ENCODE measurements around the gene UBA3.

The UBA3 gene

GRCh38 chr3:69072928-69073327 is 7.2 kb downstream of the UBA3 start:
- DNase-seq, result no peak

DNA sequence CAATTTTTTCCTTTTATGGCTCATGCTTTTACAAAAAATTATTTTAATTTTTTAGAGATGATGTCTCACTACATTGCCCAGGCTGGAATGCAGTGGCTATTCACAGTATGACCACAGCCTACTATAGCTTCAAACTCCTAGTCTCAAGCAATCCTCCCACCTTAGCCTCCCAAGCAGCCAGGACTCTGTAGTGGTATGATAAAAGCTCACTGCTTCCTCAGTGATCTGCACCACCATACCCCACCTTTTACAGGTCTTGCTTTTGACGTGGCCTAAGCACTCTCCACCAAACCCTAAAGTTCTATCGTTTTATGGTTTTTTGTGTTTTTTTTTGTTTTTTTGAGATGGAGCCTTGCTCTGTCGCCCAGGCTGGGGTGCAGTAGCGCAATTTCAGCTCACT is 14.0 kb downstream of the UBA3 start:
- DNase-seq, result no peak

- DNase-seq, result no peak
Observed at GRCh38 chr3:69065318-69065964, 14.7 kb downstream of the UBA3 start.

GRCh38 chr3:69063636-69064035 is 16.5 kb downstream of the UBA3 start:
- no peak for DNase-seq

DNA sequence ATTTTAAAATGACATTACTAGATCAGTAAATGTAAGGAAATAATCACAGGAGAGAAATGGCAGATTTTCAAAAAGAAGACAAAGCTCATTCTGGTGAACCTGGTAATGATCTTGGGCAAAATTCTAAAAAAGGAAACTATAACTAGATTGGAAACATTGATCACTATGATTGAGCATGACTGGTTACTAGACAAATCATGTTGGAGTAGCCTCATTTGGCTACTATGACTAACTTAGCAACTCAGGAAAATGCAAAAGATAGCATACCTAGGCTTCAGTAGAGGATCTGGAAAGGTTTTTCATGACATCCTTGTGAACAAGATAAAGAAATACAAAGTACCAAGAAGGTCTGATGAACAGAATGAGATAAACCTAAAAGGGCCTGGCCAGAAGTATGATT is 20.5 kb downstream of the UBA3 start:
- no peak for DNase-seq

DNA sequence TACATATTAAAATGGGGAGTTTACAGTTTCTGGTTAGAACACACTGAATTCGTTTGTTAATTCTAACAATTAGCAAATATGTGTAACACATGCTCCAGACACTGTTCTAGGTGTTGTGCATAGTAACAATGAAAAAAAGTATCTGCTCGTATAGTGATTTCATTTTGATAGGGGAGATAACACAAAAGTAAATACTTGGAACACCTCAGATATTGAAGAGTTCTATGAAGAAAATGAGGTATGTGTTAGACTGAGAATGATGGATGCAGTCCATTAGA is 21.3 kb downstream of the UBA3 start:
- no peak for DNase-seq

DNA sequence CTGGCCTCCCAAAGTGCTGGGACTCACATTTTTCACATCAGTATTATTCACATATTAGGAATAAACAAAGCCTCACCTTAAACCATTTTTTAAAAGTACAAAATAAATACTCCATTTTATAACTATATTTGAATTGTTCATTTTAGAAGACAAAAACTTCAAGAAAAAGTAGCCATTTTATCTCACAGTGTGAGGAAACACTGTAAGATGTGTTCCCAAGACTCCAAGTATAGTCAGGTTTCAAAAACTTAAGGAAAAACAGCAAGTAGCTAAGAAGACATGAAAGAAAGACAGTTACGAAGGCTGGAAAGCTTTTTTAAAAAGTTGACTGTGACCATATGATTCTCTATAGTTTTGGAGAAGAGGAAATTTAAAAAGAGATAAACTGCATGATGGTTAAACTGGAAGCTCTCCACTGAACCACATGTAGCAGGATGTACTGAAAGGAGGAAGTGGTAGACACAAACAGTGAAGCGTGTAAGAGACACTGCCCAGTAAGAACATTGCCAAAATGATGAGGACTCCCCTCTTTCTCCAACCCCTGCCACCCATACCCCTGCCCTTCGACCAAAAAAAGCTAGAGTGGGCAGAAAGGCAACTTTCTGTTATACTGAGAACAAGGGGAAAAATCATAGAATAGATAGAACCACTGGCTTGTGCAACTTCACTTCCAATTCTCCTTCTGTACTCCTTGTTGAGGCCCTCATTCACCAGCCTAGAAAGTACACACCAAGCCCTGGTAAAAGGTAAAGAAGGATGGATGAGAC is 21.8 kb downstream of the UBA3 start:
- no peak for DNase-seq

DNA sequence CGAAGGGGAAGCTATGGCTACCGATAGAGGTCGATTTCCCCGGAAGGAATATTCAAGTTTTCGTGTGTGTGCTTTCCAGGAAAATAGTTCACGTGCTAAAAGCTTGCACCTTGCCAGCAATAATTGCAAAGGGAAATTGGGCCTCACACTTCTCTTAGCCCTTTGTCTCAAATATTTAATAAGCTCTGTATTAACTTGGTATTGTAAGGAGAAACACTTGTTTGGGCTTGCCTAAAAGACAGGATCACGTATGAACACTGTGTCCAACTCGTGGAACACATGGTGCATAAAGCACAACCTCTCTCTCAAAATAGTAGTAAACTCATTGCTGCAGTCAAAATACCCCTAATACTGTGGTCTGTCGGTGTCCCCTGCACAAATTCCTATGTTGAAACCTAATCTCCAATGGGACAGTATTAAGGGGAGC is 27.7 kb downstream of the UBA3 start:
- no peak for DNase-seq

DNA sequence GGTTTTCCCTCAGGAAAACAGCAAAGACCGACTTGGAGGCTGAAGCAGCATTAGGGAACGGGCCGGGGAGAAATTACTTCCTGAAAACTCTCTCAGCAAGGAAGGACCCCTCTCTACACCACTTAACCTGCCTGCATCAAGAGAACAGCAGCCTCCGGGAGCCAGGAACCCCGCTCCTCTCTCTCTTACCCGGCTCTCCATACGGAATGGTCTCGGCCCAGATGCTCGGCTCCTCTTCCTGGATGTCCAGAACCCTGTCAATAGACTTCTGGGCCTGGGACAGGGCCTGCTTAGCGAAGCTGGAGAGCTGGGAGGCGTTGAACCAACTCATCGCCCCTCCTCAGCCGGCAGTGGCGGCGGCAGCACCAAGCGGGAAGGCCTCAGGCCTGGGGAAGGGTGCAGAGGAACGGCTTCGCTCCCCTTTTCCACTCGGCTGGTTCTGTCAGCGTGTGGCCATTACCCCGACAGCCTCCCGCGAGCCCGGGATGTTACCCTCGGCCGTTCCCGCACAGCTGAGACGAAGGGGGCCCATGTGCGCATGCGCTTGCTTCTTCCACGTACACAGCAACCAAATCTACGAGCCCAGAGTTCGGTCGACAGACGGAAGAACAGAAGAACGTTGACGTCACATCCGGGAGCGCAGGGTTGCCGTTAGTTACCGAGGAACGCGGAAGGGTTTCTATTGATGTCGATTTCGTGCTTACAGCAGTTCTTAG is 28.3 kb downstream of the UBA3 start, which contains the start of gene TMF1:
TMF1 (minus strand) TSS at position 578 of the 716 bp plus-strand sequence; CDS start at position 331, 247 bp downstream.
- no peak for DNase-seq

DNA sequence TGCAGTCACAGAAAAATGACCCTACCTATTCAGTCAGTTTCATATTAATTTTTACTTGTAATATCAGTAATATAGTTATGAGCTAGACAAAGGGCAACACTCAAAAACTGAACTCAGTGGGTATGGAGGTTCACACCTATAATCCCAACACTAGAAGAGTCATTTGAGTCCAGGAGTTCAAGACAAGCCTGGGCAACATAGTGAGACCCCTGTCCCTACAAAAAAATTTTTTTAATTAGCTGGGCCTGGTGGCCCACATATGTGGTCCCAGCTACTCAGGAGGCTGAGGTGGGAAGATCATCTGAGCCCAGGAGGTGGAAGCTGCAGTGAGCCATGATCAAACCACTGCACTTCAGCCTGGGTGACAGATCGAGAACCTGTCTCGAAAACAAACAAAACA is 31.2 kb downstream of the UBA3 start:
- DNase-seq, result no peak

DNA sequence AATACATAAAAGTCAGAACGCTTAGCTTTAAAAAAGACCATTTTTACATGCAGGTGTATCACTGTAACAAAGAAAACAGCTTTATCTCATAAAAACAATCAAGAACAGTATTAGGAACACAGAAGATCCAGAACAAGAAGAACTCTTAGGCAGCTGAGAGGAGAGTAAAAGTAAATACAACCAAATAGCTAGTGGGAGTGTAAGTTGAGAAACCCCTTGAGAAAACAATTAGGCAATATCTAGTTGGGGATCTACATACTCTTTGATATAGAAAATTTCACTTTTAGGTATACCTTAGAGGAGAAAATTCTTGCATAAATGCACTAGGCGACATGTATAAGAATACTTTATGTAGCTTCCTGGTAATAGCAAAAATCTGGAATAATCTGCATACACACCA is 35.6 kb downstream of the UBA3 start:
- DNase-seq, result no peak

DNA sequence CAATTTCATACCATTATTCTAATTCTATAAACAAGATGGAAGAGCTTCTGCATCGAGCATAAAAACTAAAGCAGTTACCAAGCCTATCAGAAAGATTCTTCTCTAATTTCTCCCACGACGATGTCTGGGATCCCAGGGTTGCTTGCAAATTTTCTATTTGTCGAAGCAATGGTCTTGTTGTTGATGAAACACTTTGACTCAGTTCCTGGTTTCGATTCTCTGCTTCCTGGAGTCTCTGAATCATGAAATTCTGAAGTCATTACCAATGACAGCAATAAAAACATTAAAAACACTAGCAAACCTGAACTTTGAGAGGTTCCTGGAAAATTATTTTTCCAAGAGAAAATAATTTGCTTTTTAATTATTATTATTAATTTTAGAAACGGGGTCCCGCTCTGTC is 46.7 kb downstream of the UBA3 start:
- DNase-seq, result no peak

DNA sequence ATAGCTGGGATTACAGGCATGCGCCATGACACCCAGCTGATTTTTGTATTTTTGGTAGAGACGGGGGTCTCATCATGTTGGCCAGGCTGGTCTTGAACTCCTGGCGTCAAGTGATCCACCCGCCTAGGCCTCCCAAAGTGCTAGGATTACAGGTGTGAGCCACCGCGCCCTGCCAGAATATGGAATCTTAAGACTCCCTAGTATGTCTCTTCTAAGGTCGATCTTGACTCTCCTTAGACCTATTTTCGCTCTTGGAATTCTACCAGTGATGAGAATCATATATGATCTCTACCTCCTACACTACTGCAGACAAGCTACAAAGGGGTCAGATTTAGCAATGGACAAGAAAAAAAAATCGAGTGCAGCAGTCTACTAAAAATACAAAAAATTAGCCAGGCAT is 47.4 kb downstream of the UBA3 start:
- DNase-seq, result no peak

GRCh38 chr3:69032142-69032541 is 48.0 kb downstream of the UBA3 start:
- DNase-seq, result no peak

DNA sequence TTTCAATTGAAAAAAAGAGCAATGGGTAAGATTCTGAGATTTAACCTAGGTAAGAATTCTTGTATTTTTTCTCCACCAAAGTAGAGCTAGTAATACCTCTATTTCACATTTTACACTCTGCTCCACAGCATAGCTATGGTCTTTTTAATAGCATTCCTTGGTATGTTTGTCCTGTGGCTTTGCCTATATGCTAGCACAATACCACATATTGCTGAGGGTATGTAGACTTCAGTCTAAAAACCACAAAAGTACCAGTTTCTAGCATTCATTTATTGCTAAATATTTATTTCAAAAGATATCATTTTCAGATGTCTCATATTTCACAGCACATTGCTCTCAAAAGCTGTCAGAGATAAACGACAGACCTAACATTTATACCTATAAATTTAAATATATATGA is 48.5 kb downstream of the UBA3 start:
- DNase-seq, result no peak

- DNase-seq, result no peak
Observed at GRCh38 chr3:69020857-69021256, 59.3 kb downstream of the UBA3 start.

DNA sequence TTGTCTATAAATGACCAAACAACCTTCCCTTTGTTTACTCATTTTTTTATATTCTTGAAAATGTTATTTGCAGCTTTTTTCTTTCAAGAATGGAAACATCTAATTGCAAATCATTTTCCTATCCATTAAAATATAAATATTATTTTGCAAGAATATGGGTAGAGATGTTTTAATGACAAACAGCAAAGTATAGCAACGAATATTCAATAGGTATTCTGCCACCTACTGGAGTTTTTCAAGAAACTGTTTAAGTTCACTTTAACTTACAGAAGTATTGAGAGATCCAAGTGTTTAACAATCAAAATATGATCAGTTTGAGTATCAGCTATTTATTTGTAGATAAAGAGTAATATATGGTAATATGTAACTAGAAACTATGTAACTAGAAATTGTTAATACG is 59.7 kb downstream of the UBA3 start:
- no peak for DNase-seq

- no peak for DNase-seq
Observed at GRCh38 chr3:69016901-69017300, 63.3 kb downstream of the UBA3 start.

GRCh38 chr3:69016102-69016501 is 64.1 kb downstream of the UBA3 start:
- DNase-seq, result no peak

DNA sequence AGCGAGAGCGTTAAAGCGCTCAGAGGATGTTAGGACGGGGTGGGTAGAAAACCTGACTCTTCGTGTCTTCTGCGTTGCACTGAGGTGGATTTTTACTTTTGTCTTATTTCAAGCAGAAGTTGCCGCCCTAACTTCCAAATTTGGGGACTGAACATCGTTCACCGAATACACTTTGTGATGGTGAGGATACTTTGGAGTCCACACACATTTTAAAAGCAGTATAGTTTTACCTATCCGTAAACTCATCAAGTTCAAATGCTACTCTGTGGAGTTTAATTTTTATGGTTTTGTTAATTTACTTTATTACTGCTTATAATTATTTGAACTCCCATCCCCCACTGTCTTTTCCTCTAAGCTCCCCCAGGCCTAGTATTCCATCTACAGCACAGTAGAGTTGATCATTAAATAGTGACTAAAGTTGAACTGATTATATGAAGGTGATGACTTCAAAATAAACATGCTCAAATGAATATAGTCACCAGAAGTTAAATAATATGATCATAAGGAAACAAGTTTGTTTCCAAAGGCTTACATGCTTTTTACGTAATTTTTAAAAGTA is 66.1 kb downstream of the UBA3 start:
- DNase-seq, result no peak

GRCh38 chr3:69013253-69014021 is 66.7 kb downstream of the UBA3 start, which contains the start of gene EOGT:
Gene EOGT (minus strand): TSS chr3:69013684. CDS start chr3:69009846, 3,838 bp downstream.
- DNase-seq, result peak; percentile 12 to 88 (median 71)

All from hypothalamus (tissue), 51 donors.